ENCODE measurements around the gene FGD2. TPM values are rescaled to one million over a fixed set of nuclear protein-coding genes. Genes with fewer than 3 reads are reported as not detected.

The FGD2 gene
- total and polyA plus RNA-seq, 2 of the 8 experiments (the other 6 are each of a cell fraction or from before 2014, with no cell fraction given), result 0.12 to 0.32 TPM

GRCh38 chr6:36959555-36960250, 45.8 kb upstream of the FGD2 start:
- Histone ChIP-seq H2AK5ac (ENCODE audit: low read depth, low read length) (no peak overlapping the region), H4K91ac (replicated peaks; ENCODE audit: insufficient read length, low read length) (no peak overlapping the region), H3K4me1 (replicated peaks in 1 of 4; ENCODE audit: control insufficient read depth in 3 of 4, insufficient read depth in 4 of 4, low read length in 3 of 4) (peaks cover 0 to 8% (median 5%) of the 10 kb centered on the region in 4 experiments; a peak in 5 of 7 replicates), H2BK12ac (ENCODE audit: low read depth, low read length) (no peak overlapping the region), H2BK20ac (ENCODE audit: low read length) (no peak overlapping the region), H4K8ac (ENCODE audit: extremely low read depth, insufficient read depth, low read length) (no peak overlapping the region), H3K79me2 (ENCODE audit: control insufficient read depth in 1 of 2, insufficient read depth in 2 of 2, low read length in 2 of 2) (no peaks in the 10 kb centered on the region), H3K9ac (replicated peaks in 1 of 4; ENCODE audit: extremely low read depth in 1 of 4, low read depth in 3 of 4, low read length in 3 of 4) (no peak overlapping the region), H3K9me3 (ENCODE audit: insufficient read depth in 2 of 2, low read depth in 1 of 2, low read length in 1 of 2) (no peaks in the 10 kb centered on the region), H2BK5ac (ENCODE audit: low read depth, low read length) (no peak overlapping the region), H4K5ac (ENCODE audit: insufficient read length, low read depth, low read length) (no peak overlapping the region), H3K4me2 (ENCODE audit: insufficient read depth in 1 of 2, low read depth in 2 of 2, low read length in 2 of 2) (no peak overlapping the region), H3K27me3 (replicated peaks in 1 of 4; ENCODE audit: control insufficient read depth in 3 of 4, extremely low read depth in 1 of 4, insufficient read depth in 3 of 4, low read length in 3 of 4) (no peaks in the 10 kb centered on the region), H3K18ac (ENCODE audit: extremely low read depth, low read length) (no peak overlapping the region), H3K27ac (ENCODE audit: low read depth, low read length) (no peak overlapping the region), H2BK120ac (replicated peaks; ENCODE audit: low read depth, low read length) (no peak overlapping the region), H3K14ac (ENCODE audit: insufficient read length) (no peak overlapping the region), H3K79me1 (ENCODE audit: low read depth, low read length) (no peaks in the 10 kb centered on the region), H3K23me2 (ENCODE audit: low read depth, low read length) (no peaks in the 10 kb centered on the region), H4K20me1 (replicated peaks in 1 of 2; ENCODE audit: control insufficient read depth in 1 of 2, insufficient read depth in 2 of 2, low read length in 2 of 2) (peaks cover 0 to 2% of the 10 kb centered on the region in 2 experiments), H3K36me3 (ENCODE audit: control insufficient read depth in 2 of 4, insufficient read depth in 4 of 4, low read length in 3 of 4) (no peaks in the 10 kb centered on the region), H3K4ac (replicated peaks; ENCODE audit: insufficient read length, low read depth, low read length) (no peak overlapping the region), H3K23ac (ENCODE audit: insufficient read length) (no peak overlapping the region), H3K4me3 (ENCODE audit: extremely low read depth in 1 of 4, insufficient read depth in 2 of 4, low read depth in 3 of 4, low read length in 4 of 4) (no peak overlapping the region), H2BK15ac (ENCODE audit: low read length) (no peak overlapping the region), H3K56ac (replicated peaks; ENCODE audit: insufficient read length, low read depth, low read length) (no peak overlapping the region), H2AFZ (ENCODE audit: low read length) (no peak overlapping the region)
- CTCF ChIA-PET (ENCODE audit: partially characterized antibody), result interaction anchor here (0.7 to 1.2 kb wide), 4 partner anchors 58 to 177 kb away, joined by 3 to 4 read pairs (median 3); no protein-coding TSS in a partner anchor
- DNase-seq (ENCODE audit: low read depth in 1 of 2, low spot score in 2 of 2) (no peak), FAIRE-seq (no peak)
- 92% methylated on average over 17 of the region's 17 CpGs; no CpG with 5 or more reads in 1 of the 2 experiments for WGBS, 2 experiments (ENCODE audit: extremely low coverage in 1 of 2, insufficient coverage in 1 of 2, insufficient read length in 1 of 2, insufficient replicate concordance in 2 of 2, low coverage in 1 of 2, low lambda C conversion rate in 2 of 2, missing lambda C conversion rate in 1 of 2)
- TF ChIP-seq CEBPB (IDR thresholded peaks at IDR 0.05; ENCODE audit: low read depth, low read length) (no peak), BACH1 (IDR thresholded peaks at IDR 0.05; ENCODE audit: low read length) (no peak), KDM5A (IDR thresholded peaks at IDR 0.05; ENCODE audit: low read length) (no peak), JUND (IDR thresholded peaks at IDR 0.05; ENCODE audit: low read length) (no peak)
- POLR2A ChIA-PET (ENCODE audit: partially characterized antibody), result no interaction called here

Data from H1 (cell line).